Measurements from ENCODE around the gene ESCO1. TPM values are rescaled to one million over a fixed set of nuclear protein-coding genes. Genes with fewer than 3 reads are reported as not detected.

The ESCO1 gene
- total and polyA plus RNA-seq, 7 experiments from 2014 or later = 7.5 to 36.4 (median 33.4) TPM

- DNase-seq = peak in 5 of 9 donors; percentile 6 to 33 (median 22)
- Mint-ChIP-seq H3K4me1 (peaks cover 0 to 1% (median 0%) of the 10 kb centered on the region in 7 donors), H3K36me3 (no peaks in the 10 kb centered on the region), H3K27me3 (peaks cover 0 to 4% (median 0%) of the 10 kb centered on the region in 5 donors), H3K27ac (no peak overlapping the region), H3K9me3 (no peaks in the 10 kb centered on the region), H3K4me3 (no peak overlapping the region)
- Histone ChIP-seq H3K4me1 (ENCODE audit: control insufficient read depth in 2 of 2, insufficient read depth in 2 of 2, low read length in 2 of 2) (no peaks in the 10 kb centered on the region), H3K4me3 (ENCODE audit: low read length) (no peak overlapping the region), H3K27me3 (ENCODE audit: control insufficient read depth in 2 of 2, insufficient read depth in 2 of 2, low read length in 2 of 2) (no peaks in the 10 kb centered on the region), H3K36me3 (ENCODE audit: control insufficient read depth in 2 of 3, insufficient read depth in 3 of 3, low read length in 3 of 3) (no peaks in the 10 kb centered on the region), H3K27ac (ENCODE audit: low read depth, low read length) (no peak overlapping the region), H3K9me3 (ENCODE audit: control insufficient read depth in 2 of 3, low read length in 3 of 3) (no peaks in the 10 kb centered on the region)
- ChIA-PET POLR2A (no interaction called here), CTCF (no interaction called here)
- intact Hi-C loops (cut with micrococcal nuclease) = loop anchor here in 1 of 2 donors (1.0 to 10.0 kb wide), 3 partner anchors 363 to 1216 kb away; no protein-coding TSS in a partner anchor
- ATAC-seq = peak; percentile 38
Measured at GRCh38 chr18:21489119-21489750, 111.3 kb downstream of the ESCO1 start.

- CTCF ChIA-PET = interaction anchor here (0.8 kb wide), 1 partner anchor 307 kb away, joined by 3 read pairs; no protein-coding TSS in a partner anchor
- POLR2A ChIA-PET = no interaction called here
- no peak for ATAC-seq
Measured at GRCh38 chr18:21486905-21487437, 113.5 kb downstream of the ESCO1 start.

GRCh38 chr18:21484851-21485636 is 115.5 kb downstream of the ESCO1 start:
- no peaks in the 10 kb centered on the region for H3K4me1 ChIP-seq (ENCODE audit: control insufficient read depth in 2 of 2, insufficient read depth in 2 of 2, low read length in 2 of 2)
- Mint-ChIP-seq H3K27me3 (peaks cover 5 to 17% (median 6%) of the 10 kb centered on the region in 5 donors), H3K27ac (no peak overlapping the region), H3K4me3 (no peak overlapping the region), H3K36me3 (no peaks in the 10 kb centered on the region), H3K4me1 (no peaks in the 10 kb centered on the region), H3K9me3 (no peaks in the 10 kb centered on the region)
- no peak for DNase-seq
- H3K9me3 ChIP-seq (ENCODE audit: control insufficient read depth in 2 of 3, low read length in 3 of 3) = no peaks in the 10 kb centered on the region
- H3K36me3 ChIP-seq (ENCODE audit: control insufficient read depth in 2 of 3, insufficient read depth in 3 of 3, low read length in 3 of 3) = no peaks in the 10 kb centered on the region
- CTCF ChIA-PET = no interaction called here
- H3K4me3 ChIP-seq (ENCODE audit: low read length) = no peak overlapping the region
- H3K27ac ChIP-seq (ENCODE audit: low read depth, low read length) = no peak overlapping the region
- no peak for ATAC-seq
- intact Hi-C loops (cut with micrococcal nuclease) = loop anchor here in 1 of 2 donors (5.0 to 10.0 kb wide), 2 partner anchors 367 to 1220 kb away; no protein-coding TSS in a partner anchor
- POLR2A ChIA-PET = no interaction called here
- H3K27me3 ChIP-seq (ENCODE audit: control insufficient read depth in 2 of 2, insufficient read depth in 2 of 2, low read length in 2 of 2) = no peaks in the 10 kb centered on the region

More at GRCh38 chr18:21486905-21487437, 113.5 kb downstream of the ESCO1 start:
- no peaks in the 10 kb centered on the region for H3K27me3 ChIP-seq (ENCODE audit: control insufficient read depth in 2 of 2, insufficient read depth in 2 of 2, low read length in 2 of 2)
- no peaks in the 10 kb centered on the region for H3K36me3 Mint-ChIP-seq
- H3K27ac ChIP-seq (ENCODE audit: low read depth, low read length) = no peak overlapping the region
- H3K9me3 Mint-ChIP-seq = no peaks in the 10 kb centered on the region
- H3K4me1 Mint-ChIP-seq = no peaks in the 10 kb centered on the region
- H3K9me3 ChIP-seq (ENCODE audit: control insufficient read depth in 2 of 3, low read length in 3 of 3) = no peaks in the 10 kb centered on the region
- no peak overlapping the region for H3K4me3 ChIP-seq (ENCODE audit: low read length)
- no peak for DNase-seq
- H3K27ac Mint-ChIP-seq = no peak overlapping the region
- H3K27me3 Mint-ChIP-seq = peaks cover 2 to 11% (median 4%) of the 10 kb centered on the region in 5 donors
- intact Hi-C loops (cut with micrococcal nuclease) = loop anchor here in 1 of 2 donors (5.0 to 10.0 kb wide), 2 partner anchors 365 to 1218 kb away; no protein-coding TSS in a partner anchor
- H3K36me3 ChIP-seq (ENCODE audit: control insufficient read depth in 2 of 3, insufficient read depth in 3 of 3, low read length in 3 of 3) = no peaks in the 10 kb centered on the region
- H3K4me3 Mint-ChIP-seq = no peak overlapping the region
- H3K4me1 ChIP-seq (ENCODE audit: control insufficient read depth in 2 of 2, insufficient read depth in 2 of 2, low read length in 2 of 2) = no peaks in the 10 kb centered on the region

- no peaks in the 10 kb centered on the region for H3K9me3 Mint-ChIP-seq
Measured at GRCh38 chr18:21483051-21483450, 117.5 kb downstream of the ESCO1 start.

GRCh38 chr18:21481739-21482138 is 118.8 kb downstream of the ESCO1 start:
- POLR2A ChIA-PET = no interaction called here

More at GRCh38 chr18:21483051-21483450, 117.5 kb downstream of the ESCO1 start:
- H3K27ac ChIP-seq (ENCODE audit: low read depth, low read length) = no peak overlapping the region
- Mint-ChIP-seq H3K36me3 (no peaks in the 10 kb centered on the region), H3K4me1 (no peaks in the 10 kb centered on the region), H3K4me3 (no peak overlapping the region), H3K27ac (no peak overlapping the region), H3K27me3 (peaks cover 6 to 17% (median 7%) of the 10 kb centered on the region in 5 donors)
- intact Hi-C loops (cut with micrococcal nuclease) = loop anchor here in 1 of 2 donors (10.0 kb wide), 1 partner anchor 1222 kb away; no protein-coding TSS in a partner anchor
- CTCF ChIA-PET = no interaction called here
- H3K4me3 ChIP-seq (ENCODE audit: low read length) = no peak overlapping the region
- ATAC-seq (no peak), DNase-seq (no peak)
- POLR2A ChIA-PET = no interaction called here
- H3K27me3 ChIP-seq (ENCODE audit: control insufficient read depth in 2 of 2, insufficient read depth in 2 of 2, low read length in 2 of 2) = no peaks in the 10 kb centered on the region
- H3K36me3 ChIP-seq (ENCODE audit: control insufficient read depth in 2 of 3, insufficient read depth in 3 of 3, low read length in 3 of 3) = no peaks in the 10 kb centered on the region
- H3K4me1 ChIP-seq (ENCODE audit: control insufficient read depth in 2 of 2, insufficient read depth in 2 of 2, low read length in 2 of 2) = no peaks in the 10 kb centered on the region
- no peaks in the 10 kb centered on the region for H3K9me3 ChIP-seq (ENCODE audit: control insufficient read depth in 2 of 3, low read length in 3 of 3)

GRCh38 chr18:21479721-21480120 is 120.8 kb downstream of the ESCO1 start:
- POLR2A ChIA-PET = no interaction called here

More at GRCh38 chr18:21481739-21482138, 118.8 kb downstream of the ESCO1 start:
- Histone ChIP-seq H3K4me3 (ENCODE audit: low read length) (no peak overlapping the region), H3K27ac (ENCODE audit: low read depth, low read length) (no peak overlapping the region), H3K9me3 (ENCODE audit: control insufficient read depth in 2 of 3, low read length in 3 of 3) (no peaks in the 10 kb centered on the region), H3K27me3 (ENCODE audit: control insufficient read depth in 2 of 2, insufficient read depth in 2 of 2, low read length in 2 of 2) (no peaks in the 10 kb centered on the region), H3K4me1 (ENCODE audit: control insufficient read depth in 2 of 2, insufficient read depth in 2 of 2, low read length in 2 of 2) (no peaks in the 10 kb centered on the region), H3K36me3 (ENCODE audit: control insufficient read depth in 2 of 3, insufficient read depth in 3 of 3, low read length in 3 of 3) (no peaks in the 10 kb centered on the region)
- no peak for ATAC-seq
- Mint-ChIP-seq H3K36me3 (no peaks in the 10 kb centered on the region), H3K27ac (no peak overlapping the region), H3K4me1 (no peaks in the 10 kb centered on the region), H3K9me3 (no peaks in the 10 kb centered on the region), H3K27me3 (peaks cover 5 to 23% (median 10%) of the 10 kb centered on the region in 5 donors), H3K4me3 (no peak overlapping the region)
- DNase-seq = no peak
- CTCF ChIA-PET = no interaction called here
- intact Hi-C loops (cut with micrococcal nuclease) = loop anchor here in 1 of 2 donors (10.0 kb wide), 1 partner anchor 1223 kb away; no protein-coding TSS in a partner anchor

More at GRCh38 chr18:21479721-21480120, 120.8 kb downstream of the ESCO1 start:
- Histone ChIP-seq H3K27me3 (ENCODE audit: control insufficient read depth in 2 of 2, insufficient read depth in 2 of 2, low read length in 2 of 2) (no peaks in the 10 kb centered on the region), H3K36me3 (ENCODE audit: control insufficient read depth in 2 of 3, insufficient read depth in 3 of 3, low read length in 3 of 3) (no peaks in the 10 kb centered on the region), H3K4me3 (ENCODE audit: low read length) (no peak overlapping the region), H3K27ac (ENCODE audit: low read depth, low read length) (no peak overlapping the region), H3K9me3 (ENCODE audit: control insufficient read depth in 2 of 3, low read length in 3 of 3) (no peaks in the 10 kb centered on the region), H3K4me1 (ENCODE audit: control insufficient read depth in 2 of 2, insufficient read depth in 2 of 2, low read length in 2 of 2) (no peaks in the 10 kb centered on the region)
- no peak for ATAC-seq
- intact Hi-C loops (cut with micrococcal nuclease) = loop anchor here in 1 of 2 donors (10.0 kb wide), 1 partner anchor 1225 kb away; no protein-coding TSS in a partner anchor
- H3K4me1 Mint-ChIP-seq = no peaks in the 10 kb centered on the region
- H3K9me3 Mint-ChIP-seq = peaks cover 0 to 3% (median 0%) of the 10 kb centered on the region in 11 donors
- H3K4me3 Mint-ChIP-seq = no peak overlapping the region
- no peak for DNase-seq
- H3K27ac Mint-ChIP-seq = no peak overlapping the region
- peaks cover 10 to 28% (median 17%) of the 10 kb centered on the region in 5 donors for H3K27me3 Mint-ChIP-seq
- H3K36me3 Mint-ChIP-seq = peaks cover 0 to 4% (median 0%) of the 10 kb centered on the region in 5 donors
- CTCF ChIA-PET = no interaction called here
